Stimulated activated CD4-positive, alpha-beta T cell treated with anti-CD3 and anti-CD28 coated beads, TNF-alpha, amount 100 ng/mL, for 24 hours (primary cell): Measurements from ENCODE around the gene ZSWIM3.
"Not testable (repeated sequence)": the region's sequence is repeated elsewhere in the genome, so short reads cannot be mapped to it uniquely, and the experiment has no call there.

ENCODE experiments used
- DNase-seq, 3 experiments: peaks; one replicate each; pipeline ENCODE4 v3.0.0-alpha.2; 2020; ENCODE audit warnings: low read depth in 3 of 3

Gene ZSWIM3

DNA sequence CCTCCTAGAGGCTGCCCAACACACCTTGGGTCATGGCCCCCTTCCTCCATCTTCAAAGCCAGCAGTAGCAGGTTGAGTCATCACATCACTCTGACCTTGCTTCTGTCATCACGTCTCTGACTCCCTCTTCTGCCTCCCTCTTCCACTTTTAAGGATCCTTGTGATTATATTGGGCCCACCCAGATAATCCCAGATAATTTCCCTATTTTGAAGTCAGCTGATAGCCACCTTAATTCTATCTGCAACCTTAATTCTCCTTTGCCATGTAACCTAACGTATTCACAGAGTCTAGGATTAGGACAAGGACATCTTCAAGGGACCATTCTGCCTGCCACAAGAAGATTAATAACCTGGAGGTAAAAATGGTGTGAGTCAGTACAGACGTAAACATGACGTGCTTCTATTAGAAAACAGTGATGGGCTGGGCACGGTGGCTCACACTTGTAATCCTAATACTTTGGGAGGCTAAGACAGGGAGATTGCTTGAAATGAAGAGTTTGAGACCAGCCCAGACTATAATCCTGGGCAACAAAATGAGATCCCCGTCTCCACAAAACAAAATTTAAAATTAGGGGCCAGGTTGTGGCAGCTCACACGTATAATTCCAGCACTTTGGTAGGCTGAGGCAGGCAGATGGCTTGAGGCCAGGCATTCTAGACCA is 3.3 kb downstream of the ZSWIM3 start:
- DNase-seq = no peak

DNA sequence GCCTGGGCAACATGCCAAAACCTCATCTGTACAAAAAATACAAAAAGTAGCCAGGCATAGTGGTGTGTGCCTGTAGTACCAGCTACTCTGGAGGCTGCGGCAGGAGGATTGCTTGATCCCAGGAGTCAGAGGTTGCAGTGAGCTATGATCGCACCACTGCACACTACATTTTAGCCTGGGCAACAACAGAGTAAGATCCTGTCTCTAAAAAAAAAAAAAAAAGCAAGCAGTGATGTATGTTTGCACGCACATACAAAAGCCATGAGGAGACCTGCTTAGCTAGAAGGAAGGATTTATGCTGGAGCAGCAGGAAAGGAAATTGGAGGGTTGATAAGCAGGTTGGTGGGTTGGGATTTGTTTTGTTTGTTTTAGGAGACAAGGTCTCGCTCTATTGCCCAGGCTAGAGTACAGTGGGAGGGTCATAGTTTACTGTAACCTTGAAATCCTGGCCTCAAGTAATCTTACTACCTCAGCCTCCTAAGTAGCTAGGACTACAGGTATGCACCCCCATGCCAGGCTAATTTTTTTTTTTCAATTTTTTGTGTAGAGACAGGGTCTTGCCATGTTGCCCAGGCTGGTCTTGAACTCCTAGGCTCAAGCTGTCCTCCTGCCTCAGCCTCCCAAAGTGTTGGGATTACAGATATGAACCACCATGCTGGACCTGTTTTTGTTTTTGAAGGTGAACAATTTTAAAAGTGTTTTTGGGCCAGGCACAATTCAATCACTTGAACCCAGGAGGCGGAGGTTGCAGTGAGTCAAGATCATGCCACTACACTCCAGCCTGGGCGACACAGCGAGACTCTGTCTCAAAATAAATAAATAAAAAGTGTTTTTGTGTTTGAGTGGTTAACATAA is 4.0 kb downstream of the ZSWIM3 start:
- DNase-seq = no peak

DNA sequence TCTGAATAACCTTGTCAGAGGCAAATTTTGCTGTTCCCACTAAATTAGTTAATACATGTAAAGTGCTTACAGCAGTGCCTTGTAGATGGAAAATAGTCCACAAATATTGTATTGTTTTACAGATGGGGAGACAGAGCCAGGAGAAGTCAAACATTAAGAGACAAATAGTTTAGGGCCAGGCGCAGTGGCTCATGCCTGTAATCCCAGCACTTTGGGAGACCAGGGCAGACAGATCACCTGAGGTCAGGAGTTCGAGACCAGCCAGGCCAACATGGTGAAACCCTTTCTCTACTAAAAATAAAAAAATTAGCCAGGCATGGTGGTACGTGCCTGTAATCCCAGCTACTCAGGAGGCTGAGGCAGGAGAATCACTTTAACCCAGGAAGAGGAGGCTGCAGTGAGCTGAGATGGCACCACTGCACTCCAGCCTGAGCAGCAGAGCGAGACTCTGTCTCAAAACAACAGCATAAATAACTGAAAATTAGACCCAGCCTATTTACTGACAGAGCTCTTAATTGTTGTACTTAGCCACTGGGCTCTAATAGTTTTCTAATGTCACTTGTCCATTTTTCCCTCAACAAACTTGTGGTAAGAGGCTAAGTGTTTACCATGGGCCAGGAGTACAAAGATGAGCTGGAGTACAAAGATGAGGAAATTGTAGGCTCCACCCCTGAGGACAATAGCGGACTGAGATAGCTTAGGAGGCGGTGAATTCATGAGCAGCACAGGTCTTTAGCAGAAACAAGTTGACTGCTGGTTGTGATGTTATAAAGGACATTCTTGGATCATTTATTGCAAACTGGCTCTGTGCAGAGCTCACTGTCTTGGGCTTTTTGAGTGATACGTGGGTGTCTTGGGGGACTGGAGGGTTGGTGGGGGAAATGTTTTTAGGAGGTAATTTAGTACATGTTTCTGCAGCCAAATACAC is 6.4 kb downstream of the ZSWIM3 start:
- no peak for DNase-seq

DNA sequence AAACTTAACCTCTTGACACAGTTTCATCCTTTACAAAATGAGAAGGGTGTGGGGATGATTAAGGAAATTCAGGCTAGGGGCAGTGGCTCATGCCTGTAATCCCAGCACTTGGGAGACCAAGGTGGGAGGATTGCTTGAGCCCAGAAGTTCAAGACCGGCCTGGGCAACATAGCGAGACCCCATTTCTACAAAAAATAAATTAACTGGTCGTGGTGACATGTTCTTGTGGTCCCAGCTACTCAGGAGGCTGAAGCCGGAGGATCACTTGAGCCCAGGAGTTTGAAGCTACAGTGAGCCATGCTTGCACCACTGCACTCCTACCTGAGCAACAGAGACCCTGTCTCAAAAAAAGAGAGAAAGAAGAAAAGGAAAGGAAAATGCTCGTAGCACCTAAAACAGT is 9.0 kb downstream of the ZSWIM3 start:
- no peak for DNase-seq

DNA sequence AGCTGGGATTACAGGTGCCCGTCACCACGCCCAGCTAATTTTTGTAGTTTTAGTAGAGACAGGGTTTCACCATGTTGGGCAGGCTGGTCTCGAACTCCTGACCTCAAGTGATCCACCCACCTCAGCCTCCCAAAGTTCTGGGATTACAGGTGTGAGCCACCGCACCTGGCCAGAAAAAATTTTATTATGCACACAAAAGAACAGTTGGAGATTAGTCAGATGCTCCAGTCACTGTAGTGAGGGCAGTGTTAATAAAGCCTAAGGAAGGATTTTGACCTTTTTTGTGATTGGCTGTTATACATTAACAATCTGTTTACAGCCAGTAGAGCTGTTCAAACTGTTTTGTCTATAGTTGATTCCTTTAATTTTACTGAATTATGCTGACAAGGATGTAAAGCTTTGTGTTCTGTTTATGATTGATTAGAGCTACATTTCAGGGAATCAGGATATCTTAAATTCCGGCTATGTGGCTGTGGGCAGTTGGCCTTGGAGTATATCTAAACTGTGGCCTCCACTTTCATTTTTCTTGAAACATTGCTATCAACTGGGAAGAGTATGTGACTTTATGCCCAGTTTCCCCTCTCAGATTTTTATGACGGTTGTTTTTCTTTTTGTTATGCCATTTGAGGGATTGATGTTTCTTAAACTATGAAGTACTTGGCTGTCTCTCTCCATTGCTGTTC is 9.9 kb downstream of the ZSWIM3 start:
- no peak for DNase-seq

DNA sequence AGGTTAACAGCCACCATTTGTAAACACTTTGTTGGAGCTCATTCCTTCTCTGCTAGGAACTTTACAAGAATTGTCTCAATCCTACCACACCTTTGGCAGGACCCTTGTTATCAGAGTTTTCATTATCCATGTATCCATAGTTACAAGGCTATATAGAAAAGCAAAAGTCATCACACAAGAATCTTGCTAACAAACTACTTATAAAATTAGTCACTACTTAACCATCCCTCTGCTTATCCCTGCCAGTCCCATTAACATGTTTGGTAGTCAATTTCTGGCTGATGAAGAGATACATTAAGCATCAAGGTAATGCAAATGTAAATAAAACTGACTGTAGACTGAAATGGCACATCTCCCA is 10.4 kb downstream of the ZSWIM3 start:
- DNase-seq = no peak

DNA sequence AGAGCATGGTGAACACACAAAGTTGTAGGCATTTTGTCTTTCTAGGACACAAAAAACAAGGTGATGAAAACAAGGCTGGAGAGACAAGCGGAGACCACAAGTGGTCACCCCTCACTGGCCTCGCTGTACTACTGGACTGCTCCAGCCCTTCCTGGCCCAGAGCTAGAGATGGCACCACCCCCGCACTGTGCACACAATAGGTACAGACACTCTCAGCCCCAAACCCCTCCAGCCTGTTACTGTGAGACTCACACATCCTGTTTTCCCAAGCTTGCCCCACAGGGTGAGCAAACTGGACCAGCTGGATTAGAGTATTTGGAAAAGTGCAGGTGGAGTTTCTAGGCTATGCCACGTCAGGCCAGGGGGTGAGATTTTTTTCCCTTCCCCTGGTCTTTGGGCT is 15.2 kb downstream of the ZSWIM3 start:
- no peak for DNase-seq

DNA sequence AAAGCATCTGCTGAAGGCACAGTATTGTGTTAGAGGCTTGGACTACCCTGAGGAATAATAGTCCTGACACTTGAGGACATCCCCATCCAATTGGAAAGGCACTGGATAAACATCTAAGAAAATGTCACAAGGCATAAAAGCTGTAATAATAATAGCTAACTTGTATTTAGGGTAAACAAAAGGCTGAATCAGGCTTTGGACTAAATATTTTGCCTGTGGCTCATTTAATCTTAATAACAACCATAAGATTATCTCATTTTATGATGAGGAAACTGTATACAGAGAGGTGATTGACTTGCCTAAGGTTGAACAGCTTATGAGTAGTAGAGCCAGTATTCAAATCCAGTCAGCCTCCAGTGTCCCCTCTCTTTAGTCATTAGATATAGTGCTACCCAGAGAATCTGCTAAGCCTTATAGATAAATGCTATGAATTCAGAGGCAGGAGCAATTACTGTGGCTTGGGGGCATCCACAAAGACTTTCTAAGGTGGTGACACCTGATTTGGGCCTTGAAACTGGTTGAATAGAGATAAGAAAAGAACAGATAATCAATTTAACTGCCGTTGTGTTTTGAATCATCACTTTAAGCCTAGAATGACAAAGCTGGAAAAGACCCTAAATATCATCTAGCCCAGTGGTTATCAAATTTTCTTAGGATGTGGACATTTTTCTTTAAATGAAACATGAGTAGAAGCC is 16.1 kb downstream of the ZSWIM3 start:
- no peak for DNase-seq

DNA sequence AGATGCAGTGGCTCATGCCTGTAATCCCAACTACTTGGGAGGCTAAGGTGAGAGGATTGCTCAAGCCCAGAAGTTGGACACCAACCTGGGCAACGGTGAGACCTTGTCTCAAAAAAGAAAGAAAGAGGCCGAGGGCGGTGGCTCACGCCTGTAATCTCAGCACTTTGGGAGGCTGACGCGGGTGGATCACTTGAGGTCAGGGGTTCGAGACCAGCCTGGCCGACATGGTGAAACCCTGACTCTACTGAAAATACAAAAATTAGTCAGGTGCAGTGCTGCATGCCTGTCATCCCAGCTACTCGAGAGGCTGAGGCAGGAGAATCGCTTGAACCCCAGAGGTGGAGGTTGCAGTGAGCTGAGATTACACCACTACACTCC is 16.7 kb downstream of the ZSWIM3 start:
- DNase-seq = not testable (repeated sequence)

DNA sequence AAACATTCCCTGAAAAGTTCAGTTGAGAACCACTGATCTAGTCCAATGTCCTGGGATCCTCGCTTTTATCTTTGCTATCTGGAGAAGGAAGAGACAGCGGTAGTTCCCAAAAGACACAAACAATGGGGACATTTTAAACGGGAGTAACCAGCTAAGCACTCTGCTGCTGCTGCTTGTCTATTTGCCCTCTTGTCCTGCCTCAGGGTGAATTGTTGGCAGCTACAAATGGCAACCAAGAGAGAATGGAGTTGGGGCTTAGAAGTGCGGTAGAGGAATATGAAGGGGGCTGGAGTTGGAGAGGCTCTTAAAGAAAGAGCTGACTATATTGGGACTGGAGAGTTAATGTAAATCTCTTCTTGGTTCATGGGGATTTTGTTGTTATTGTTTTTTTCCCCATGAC is 17.2 kb downstream of the ZSWIM3 start:
- no peak for DNase-seq

DNA sequence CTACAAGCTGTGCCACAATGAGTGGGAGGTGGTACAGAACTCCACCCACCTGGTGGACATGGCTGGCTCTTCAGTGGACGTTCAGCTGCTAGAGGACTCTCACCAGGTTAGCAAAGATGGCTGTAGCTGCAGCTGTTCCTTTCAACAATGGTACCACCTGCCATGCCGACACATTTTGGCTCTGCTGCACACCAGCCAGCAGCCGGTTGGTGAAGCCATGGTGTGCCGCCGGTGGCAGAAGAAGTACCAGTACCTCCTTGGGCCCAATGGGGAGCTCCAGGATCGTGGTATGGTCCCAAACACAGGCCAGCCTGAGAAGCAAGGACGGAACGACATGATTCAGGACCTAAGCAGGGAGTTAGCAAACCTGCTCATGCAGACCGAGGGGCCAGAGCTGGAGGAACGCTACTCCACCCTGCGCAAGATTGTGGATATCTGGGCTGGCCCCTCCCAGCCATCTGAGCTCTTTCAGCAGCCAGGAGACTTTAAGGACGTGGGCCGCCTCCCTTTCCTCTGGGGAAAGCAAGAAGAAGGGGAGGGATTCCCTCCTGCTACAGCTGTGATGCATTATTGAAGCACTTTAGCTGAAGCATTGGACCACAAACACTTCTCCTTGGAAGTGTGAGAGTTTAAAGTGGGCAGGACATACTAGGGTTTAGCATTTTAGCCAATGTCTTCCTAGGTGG is 20.8 kb downstream of the ZSWIM3 start:
- no peak for DNase-seq

DNA sequence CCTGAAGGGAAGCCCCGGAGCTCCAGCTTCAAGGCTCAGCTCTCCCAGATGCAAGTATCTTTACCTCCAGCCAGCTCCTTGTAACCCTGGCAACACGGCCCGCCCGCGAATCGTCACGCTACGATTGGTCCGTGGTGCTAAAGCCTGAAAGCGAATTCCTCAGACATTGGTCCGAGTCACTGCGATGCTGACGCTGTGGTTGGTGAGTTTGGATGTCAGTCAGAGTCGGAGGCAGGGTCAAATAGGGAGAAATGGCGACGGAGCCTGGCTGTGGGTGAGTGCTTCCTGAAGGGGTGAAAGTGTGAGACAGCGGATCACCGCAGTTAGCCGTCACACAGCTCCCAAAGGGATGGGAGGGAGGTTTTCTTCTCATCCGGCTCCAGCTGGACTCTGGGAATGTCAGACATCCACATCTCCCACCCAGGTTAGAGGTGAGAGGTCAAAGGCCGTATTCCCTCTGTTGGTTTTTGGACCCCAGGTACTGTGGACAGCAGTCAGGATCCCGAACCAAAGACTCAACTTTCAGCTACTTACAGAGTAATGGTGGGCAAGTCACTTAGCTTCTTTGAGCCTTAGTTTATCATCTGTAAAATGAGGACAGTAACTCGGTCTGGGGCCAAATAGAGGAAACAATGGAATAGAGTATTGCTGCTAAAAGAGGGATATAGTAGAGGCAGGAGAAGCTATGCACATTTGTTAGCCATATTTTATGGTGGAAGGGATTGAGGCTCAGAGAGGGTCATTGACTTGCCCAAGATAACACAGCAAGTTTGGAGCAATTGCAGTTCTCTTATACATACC is 23.8 kb downstream of the ZSWIM3 start, which contains the start of gene ZSWIM1:
TSS of gene ZSWIM1 (plus strand) at position 240 of the 801 bp plus-strand sequence. CDS start 1,366 bp downstream, outside the sequence.
- DNase-seq = peak; percentile 95 to 99 (median 98)

DNA sequence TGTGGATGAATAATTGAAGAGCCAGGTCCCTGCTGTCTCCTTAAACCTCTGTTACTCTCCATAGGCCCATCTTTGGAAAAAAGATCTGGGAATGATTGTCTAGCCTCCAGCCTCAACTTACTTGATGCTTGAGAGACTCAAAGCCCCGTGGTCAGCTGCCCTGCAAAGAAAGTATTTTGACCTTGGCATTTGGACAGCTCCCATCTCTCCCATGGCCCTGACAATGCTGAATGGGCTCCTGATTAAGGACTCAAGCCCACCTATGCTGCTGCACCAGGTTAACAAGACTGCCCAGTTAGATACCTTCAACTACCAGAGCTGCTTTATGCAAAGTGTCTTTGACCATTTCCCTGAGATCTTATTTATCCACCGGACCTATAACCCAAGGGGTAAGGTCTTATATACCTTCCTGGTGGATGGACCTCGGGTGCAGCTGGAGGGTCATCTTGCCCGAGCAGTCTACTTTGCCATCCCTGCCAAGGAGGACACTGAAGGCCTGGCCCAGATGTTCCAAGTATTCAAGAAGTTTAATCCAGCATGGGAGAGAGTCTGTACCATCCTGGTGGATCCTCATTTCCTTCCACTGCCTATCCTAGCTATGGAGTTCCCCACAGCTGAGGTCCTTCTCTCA is 25.2 kb downstream of the ZSWIM3 start:
- no peak for DNase-seq

DNA sequence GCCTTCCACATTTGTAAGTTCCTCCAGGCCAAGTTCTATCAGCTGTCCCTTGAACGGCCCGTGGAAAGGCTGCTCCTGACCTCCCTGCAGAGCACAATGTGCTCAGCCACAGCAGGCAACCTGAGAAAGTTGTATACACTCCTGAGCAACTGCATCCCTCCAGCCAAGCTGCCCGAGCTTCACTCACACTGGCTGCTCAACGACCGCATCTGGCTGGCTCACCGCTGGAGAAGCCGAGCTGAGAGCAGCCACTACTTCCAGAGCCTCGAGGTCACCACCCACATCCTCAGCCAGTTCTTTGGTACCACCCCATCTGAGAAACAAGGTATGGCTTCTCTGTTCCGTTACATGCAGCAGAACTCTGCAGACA is 25.7 kb downstream of the ZSWIM3 start:
- no peak for DNase-seq

DNA sequence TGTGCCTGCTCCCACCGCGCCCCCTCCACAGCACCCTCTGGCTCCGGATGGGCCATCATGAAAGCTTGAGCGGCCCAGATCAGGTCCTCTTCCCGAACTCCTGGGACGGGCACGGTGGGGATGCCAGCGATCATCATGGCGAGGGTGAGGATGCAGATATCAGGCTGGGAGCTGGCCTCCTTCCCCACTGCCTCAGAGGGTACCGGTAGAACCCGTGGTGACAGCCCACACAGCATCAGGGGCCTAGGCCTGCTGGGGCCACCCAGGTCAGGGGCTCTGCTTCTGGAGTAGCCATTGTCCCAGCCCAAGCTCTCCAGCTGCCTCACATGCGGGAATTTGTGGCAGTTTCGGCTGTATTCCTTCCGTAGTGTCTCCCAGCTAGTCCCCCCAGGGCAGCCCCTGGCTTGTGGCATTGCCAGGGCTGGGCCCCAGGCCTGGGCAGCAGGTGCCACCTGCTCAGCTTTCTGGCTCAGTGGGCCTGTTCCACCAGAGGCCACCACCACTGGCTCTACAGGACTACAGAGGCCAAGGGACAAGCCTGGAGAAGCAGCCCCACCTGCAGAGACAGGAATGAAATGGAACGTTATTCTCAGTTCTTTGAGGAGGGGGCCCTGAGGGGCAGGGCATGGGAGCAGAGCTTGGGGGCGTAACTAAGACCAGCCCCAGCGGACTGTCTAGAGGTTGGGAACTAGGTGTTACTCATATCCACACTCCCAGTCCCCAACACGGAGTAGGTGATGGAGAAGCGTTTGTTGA is 29.4 kb downstream of the ZSWIM3 start:
- DNase-seq = no peak

DNA sequence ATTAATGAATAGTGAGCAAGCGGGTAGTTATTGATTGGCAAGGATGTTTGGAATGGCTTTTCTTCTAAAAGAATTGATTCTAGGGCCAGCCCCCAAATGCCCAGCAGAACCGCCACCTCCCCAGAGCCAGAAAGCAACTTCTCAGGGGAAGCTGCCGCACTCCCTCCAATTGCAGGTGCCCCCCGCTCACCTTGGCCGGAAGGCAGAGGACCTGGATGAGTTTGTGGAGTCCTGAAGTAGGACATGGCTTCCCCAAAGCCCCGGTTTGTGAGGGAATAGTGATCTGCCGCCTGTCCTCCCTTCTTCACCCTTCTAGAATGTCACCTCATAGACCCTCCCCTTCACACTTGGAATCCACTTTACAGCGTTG is 29.9 kb downstream of the ZSWIM3 start, which contains the start of gene SPATA25:
TSS of gene SPATA25 (minus strand) at position 277 of the 370 bp plus-strand sequence. CDS start at position 245, 32 bp downstream.
- no peak for DNase-seq

DNA sequence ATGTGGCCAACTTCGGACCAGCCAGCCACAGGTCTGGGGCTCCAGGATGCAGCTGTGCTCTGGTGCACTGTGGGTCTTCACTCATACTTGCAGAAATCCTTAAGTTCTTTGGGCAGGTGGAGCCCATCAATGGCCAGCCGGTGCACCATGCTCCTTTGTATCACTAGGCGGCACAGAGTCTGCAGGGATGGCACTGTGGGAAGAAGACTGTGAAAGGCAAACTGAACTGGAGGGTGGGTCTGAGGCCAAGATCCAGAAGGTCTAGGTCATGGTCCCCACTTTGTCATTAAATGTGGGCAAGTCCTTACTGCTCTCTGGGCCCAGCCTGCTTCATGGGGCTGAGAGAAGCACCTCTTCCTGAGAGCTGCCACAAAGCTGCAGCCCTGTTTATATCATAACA is 31.3 kb downstream of the ZSWIM3 start:
- no peak for DNase-seq
